HTR-8/SVneo (cell line): ENCODE data around the gene PDE3A.
A peak's percentile ranks its signal among the peaks of the same experiment; 100 is the strongest.
"Not testable (repeated sequence)": the region's sequence is repeated elsewhere in the genome, so short reads cannot be mapped to it uniquely, and the experiment has no call there.

ENCODE experiments used
- DNase-seq: peaks from one replicate; pipeline ENCODE4 v3.0.0; 2011; ENCODE audit warnings: low spot score, mixed read lengths; ENCODE audit not compliant: insufficient read length
- FAIRE-seq: peaks from 2 replicates; lab custom pipeline; 2011; peaks lifted over from hg19 to GRCh38; lab: Jason Lieb, UNC

The PDE3A gene

GRCh38 chr12:20585055-20585625, 216.8 kb downstream of the PDE3A start:
- FAIRE-seq (no peak), DNase-seq (no peak)

GRCh38 chr12:20585913-20586312, 217.6 kb downstream of the PDE3A start:
- no peak for DNase-seq
- FAIRE-seq, result no peak

DNA sequence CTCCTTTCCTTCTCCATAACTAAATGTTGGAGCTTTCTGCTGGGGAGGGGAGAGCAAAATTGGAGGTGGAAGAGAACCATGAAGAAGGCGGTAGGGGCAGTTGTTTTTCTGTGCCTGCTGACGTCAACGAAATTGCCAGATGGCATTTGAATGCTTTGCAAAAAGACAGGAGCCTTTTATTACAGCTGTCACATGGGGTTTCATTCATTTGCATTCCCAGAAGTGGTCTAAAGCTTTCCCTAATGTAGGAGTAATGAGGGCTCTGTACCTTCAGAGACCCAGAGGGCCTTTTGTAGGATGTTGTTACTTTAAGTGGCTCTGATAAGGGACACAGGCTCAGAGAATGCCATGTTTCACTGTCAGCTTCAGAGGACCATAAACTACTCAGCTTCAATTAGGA, 219.7 kb downstream of the PDE3A start:
- DNase-seq, result no peak
- no peak for FAIRE-seq

- FAIRE-seq, result no peak
- no peak for DNase-seq
These were observed 222.2 kb downstream of the PDE3A start for GRCh38 chr12:20590570-20590969.

DNA sequence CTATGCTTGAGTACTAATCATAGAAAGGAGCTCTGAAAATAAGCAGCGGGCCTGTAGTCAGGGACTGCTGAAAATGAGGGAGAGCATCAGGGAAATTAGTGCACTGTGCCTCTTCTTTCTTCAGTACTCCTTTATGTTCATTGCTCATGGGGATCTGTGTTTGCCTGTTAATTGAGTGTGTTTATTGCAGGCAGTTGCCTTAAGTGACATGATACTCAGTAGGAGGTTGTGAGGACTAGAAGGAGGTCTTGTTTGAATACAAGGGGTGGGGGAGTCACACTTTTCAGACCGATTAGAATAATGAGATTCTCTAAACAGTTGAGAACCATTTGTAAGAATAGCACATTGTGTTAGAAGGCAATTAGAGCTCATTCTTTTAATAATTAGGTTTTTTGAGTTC, 224.2 kb downstream of the PDE3A start:
- FAIRE-seq (no peak), DNase-seq (no peak)

- DNase-seq, result no peak
- FAIRE-seq, result no peak
These were observed 225.3 kb downstream of the PDE3A start for GRCh38 chr12:20593611-20594010.

- no peak for FAIRE-seq
- DNase-seq, result no peak
These were observed 227.7 kb downstream of the PDE3A start for GRCh38 chr12:20596061-20596460.

GRCh38 chr12:20599757-20600156, 231.4 kb downstream of the PDE3A start:
- DNase-seq (no peak), FAIRE-seq (no peak)

DNA sequence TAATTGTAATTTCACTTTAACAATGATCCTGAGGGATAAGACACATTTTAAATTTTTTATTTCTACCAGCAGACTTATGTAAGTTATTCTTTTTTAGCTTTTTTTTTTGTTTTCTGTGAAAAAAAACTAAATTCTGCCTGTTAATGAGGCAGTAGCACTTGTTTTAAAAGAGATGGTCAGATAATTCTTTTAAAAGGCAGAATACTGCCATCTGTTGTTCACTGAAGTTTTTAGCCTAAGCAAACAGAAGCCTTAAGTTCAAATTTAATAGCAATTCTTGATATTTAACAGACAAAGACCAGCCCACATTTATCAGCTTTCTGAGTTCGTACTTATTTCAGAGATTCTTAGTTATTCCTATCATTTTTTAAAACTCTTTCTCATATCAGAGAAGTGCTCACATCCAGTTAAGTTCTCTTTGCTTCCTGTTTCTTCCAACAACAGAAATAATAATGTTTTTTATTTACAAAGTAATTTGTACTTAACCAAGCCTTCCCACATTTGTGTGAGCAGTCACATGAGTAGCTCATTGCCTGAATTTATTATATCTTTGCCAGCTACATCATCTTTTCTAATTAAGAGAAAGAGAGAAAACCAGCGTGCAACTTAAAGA, 233.4 kb downstream of the PDE3A start:
- DNase-seq, result peak; percentile 9
- no peak for FAIRE-seq

- DNase-seq, result no peak
These were observed 234.5 kb downstream of the PDE3A start for GRCh38 chr12:20602641-20603391.

DNA sequence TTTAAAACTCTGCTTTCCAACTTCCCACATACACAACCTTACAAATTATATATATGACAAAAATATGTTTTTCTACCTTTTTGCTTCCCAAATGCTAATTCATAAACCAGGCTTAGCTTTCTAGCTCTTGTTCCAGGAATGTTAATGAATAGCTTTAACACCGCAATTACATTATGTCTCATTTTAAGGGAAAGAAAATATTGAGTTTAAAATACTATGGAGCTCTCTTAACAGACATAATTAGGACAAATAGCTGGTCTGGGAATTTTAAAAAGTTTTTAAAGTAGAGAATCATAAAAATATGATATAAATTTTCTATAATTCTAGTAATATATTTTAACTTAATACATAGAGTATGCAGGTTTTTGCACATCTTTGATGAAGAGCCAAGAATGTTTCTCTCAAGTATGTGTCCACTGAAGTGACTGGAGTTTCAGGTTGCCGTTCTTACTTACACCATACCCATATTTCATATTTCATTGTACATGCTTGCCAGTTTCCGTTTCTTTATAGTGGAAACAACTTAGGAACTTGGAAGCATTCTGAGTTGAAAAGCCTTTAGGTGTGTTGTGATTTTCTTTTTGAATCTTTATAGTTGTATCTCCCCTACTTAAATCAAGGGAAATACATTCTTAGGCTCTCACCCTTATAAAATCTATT, 236.2 kb downstream of the PDE3A start:
- no peak for DNase-seq
- FAIRE-seq, result no peak

More at GRCh38 chr12:20602641-20603391, 234.5 kb downstream of the PDE3A start:
- no peak for FAIRE-seq

- DNase-seq, FAIRE-seq: not testable (repeated sequence)
These were observed 246.7 kb downstream of the PDE3A start for GRCh38 chr12:20615020-20615419.

GRCh38 chr12:20616093-20616492, 247.8 kb downstream of the PDE3A start:
- FAIRE-seq, result no peak

GRCh38 chr12:20620261-20620660, 251.9 kb downstream of the PDE3A start:
- no peak for FAIRE-seq

More at GRCh38 chr12:20616093-20616492, 247.8 kb downstream of the PDE3A start:
- DNase-seq, result no peak

GRCh38 chr12:20624718-20625117, 256.4 kb downstream of the PDE3A start:
- FAIRE-seq (no peak), DNase-seq (no peak)

More at GRCh38 chr12:20620261-20620660, 251.9 kb downstream of the PDE3A start:
- no peak for DNase-seq

GRCh38 chr12:20625531-20625930, 257.2 kb downstream of the PDE3A start:
- no peak for FAIRE-seq
- DNase-seq, result no peak

DNA sequence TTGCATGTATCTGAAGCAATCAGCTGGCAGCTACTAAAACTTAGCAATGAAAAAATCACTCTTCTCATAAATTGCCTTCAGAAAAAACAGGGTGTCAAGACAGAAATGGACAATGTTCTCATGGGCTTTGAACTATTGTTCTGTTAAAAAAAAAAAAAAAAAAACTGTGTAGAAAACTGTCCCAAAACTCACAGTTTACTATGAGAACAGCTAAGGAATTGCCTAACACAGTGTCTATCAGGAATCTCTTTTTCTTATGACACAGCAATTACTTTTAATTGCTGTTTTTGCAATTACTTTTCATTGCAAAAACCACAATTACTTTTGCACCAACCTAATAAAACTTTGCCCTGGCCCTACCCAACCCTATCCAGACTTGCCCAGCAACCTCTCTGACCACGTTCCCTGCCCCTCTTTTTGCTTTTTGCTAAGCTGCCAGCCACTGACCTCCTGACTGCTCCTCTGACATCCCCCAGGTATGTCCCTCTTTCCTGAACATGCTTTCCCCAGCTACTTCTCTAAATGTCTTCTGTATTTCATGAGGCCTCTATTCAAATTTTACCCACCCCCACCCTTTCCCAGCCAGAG, 258.8 kb downstream of the PDE3A start:
- DNase-seq (no peak), FAIRE-seq (no peak)

GRCh38 chr12:20628226-20628787, 260.0 kb downstream of the PDE3A start:
- no peak for FAIRE-seq
- no peak for DNase-seq

GRCh38 chr12:20628999-20629398, 260.7 kb downstream of the PDE3A start:
- FAIRE-seq, result no peak
- no peak for DNase-seq
